A549 (cell line): ENCODE results near the gene SYT1. TPM values are rescaled to one million over a fixed set of nuclear protein-coding genes. Genes with fewer than 3 reads are reported as not detected.

ENCODE experiments used
- ATAC-seq, 2 experiments: fragments of 200-7000 bp in 1 of 2; fragments of >200 bp in 1 of 2; cut with Nextera tagmentation in 1 of 2; cut with Tn5 transposase in 1 of 2; 3 replicates each; pipeline versions ENCODE4 v1.8.0 to v1.9.1; 2018 to 2020; ENCODE audit warnings: mild to moderate bottlenecking in 1 of 2, moderate library complexity in 1 of 2
- CTCF ChIA-PET: fragments of 300-600 bp; sonication (Branson Sonifier 250); formaldehyde crosslinking; extraction: SDS; loops from one replicate; lab custom pipeline; 2021; ENCODE audit warnings: antibody characterized with exemption, inconsistent platforms; lab: Yijun Ruan, JAX
- POLR2A ChIA-PET: fragments of 350-600 bp; formaldehyde crosslinking; extraction: SDS; loops from one replicate; lab custom pipeline; 2021; ENCODE audit warnings: antibody characterized with exemption, inconsistent platforms; lab: Yijun Ruan, JAX
- DNase-seq, 2 experiments: peaks; one replicate each; pipeline versions ENCODE4 v3.0.0 to v3.0.0-alpha.2; 2011 to 2016; ENCODE audit warnings: low read depth in 1 of 2, low spot score in 1 of 2
- FAIRE-seq: peaks from 2 replicates; lab custom pipeline; 2011; peaks lifted over from hg19 to GRCh38; lab: Jason Lieb, UNC
- H3K27ac ChIP-seq, 2 experiments: fragments of >200 bp; sonication (Bioruptor Twin); formaldehyde crosslinking; 3 replicates each; pipeline ENCODE4 v1.5.1; 2016 to 2017
- H3K4me1 ChIP-seq: fragments of >200 bp; sonication (Bioruptor Twin); formaldehyde crosslinking; 3 replicates; pipeline ENCODE4 v1.6.1; 2016
- H3K4me2 ChIP-seq: fragments of >200 bp; sonication (Bioruptor Twin); formaldehyde crosslinking; 3 replicates; pipeline ENCODE4 v1.6.1; 2016
- H3K4me3 ChIP-seq: fragments of >200 bp; sonication (Bioruptor Twin); formaldehyde crosslinking; 3 replicates; pipeline ENCODE4 v1.5.1; 2016
- H3K9me3 ChIP-seq: fragments of >200 bp; sonication (Bioruptor Twin); formaldehyde crosslinking; 3 replicates; pipeline ENCODE4 v1.6.1; 2016
- BHLHE40 ChIP-seq: IDR thresholded peaks from 2 replicates; pipeline ENCODE4 v1.6.1; 2012; ENCODE audit warnings: low read depth, low read length, inconsistent platforms
- CBX8 ChIP-seq: fragments of 200-600 bp; sonication (generic); IDR thresholded peaks from 2 replicates; pipeline ENCODE4 v1.6.1; 2016
- CHD2 ChIP-seq: fragments of 150-350 bp; IDR thresholded peaks from 2 replicates; pipeline ENCODE4 v1.6.1; 2014; ENCODE audit warnings: low read length; ENCODE audit not compliant: partially characterized antibody
- CHD4 ChIP-seq: fragments of 200-600 bp; sonication (generic); IDR thresholded peaks from 2 replicates; pipeline ENCODE4 v1.6.1; 2016; ENCODE audit warnings: antibody characterized with exemption, mild to moderate bottlenecking, borderline replicate concordance
- EHMT2 ChIP-seq: fragments of 200-600 bp; sonication (generic); IDR thresholded peaks from 2 replicates; pipeline ENCODE4 v1.6.1; 2016; ENCODE audit warnings: antibody characterized with exemption, low read depth, mild to moderate bottlenecking, moderate library complexity
- EP300 ChIP-seq, 2 experiments: fragments of >200 bp; sonication (Bioruptor Twin); formaldehyde crosslinking; IDR thresholded peaks; 2 replicates in 1 of 2; 3 replicates in 1 of 2; pipeline ENCODE4 v1.6.1; 2016 to 2017
- FOXS1 ChIP-seq: fragments of 250-450 bp; sonication (Bioruptor Pico); IDR thresholded peaks from 2 replicates; pipeline ENCODE4 v1.5.0; 2020; ENCODE audit warnings: mild to moderate bottlenecking, moderate library complexity
- GATA3 ChIP-seq: IDR thresholded peaks from 2 replicates; pipeline ENCODE4 v1.6.1; 2012; ENCODE audit warnings: borderline replicate concordance
- HOXB13 ChIP-seq: fragments of 250-450 bp; sonication (Bioruptor Pico); IDR thresholded peaks from 2 replicates; pipeline ENCODE4 v1.5.0; 2020; ENCODE audit warnings: low read depth, mild to moderate bottlenecking, moderate library complexity
- HOXB5 ChIP-seq: fragments of 250-450 bp; sonication (Bioruptor Pico); IDR thresholded peaks from 2 replicates; pipeline ENCODE4 v1.5.0; 2020; ENCODE audit warnings: mild to moderate bottlenecking, moderate library complexity
- JUN ChIP-seq, 2 experiments: fragments of >200 bp; sonication (Bioruptor Twin); formaldehyde crosslinking; IDR thresholded peaks; 2 replicates in 1 of 2; 3 replicates in 1 of 2; pipeline ENCODE4 v1.6.1; 2016 to 2017
- KDM5A ChIP-seq: fragments of 200-600 bp; sonication (generic); IDR thresholded peaks from 2 replicates; pipeline ENCODE4 v1.6.1; 2016; ENCODE audit warnings: antibody characterized with exemption, mild to moderate bottlenecking
- MAZ ChIP-seq: fragments of 150-350 bp; IDR thresholded peaks from 2 replicates; pipeline ENCODE4 v1.6.1; 2014; ENCODE audit warnings: antibody characterized with exemption, low read depth, low read length, borderline replicate concordance
- NFE2L2 ChIP-seq: fragments of 150-350 bp; conservative IDR thresholded peaks from 2 replicates; pipeline ENCODE4 v1.6.1; 2014; ENCODE audit warnings: low read length
- NR3C1 ChIP-seq: fragments of >200 bp; sonication (Bioruptor Twin); formaldehyde crosslinking; IDR thresholded peaks from 3 replicates; pipeline ENCODE4 v1.6.1; 2017
- PHF8 ChIP-seq: fragments of 200-600 bp; sonication (generic); IDR thresholded peaks from 2 replicates; pipeline ENCODE4 v1.6.1; 2016; ENCODE audit warnings: low read depth, mild to moderate bottlenecking, antibody characterized with exemption, moderate library complexity, borderline replicate concordance
- POLR2A ChIP-seq: IDR thresholded peaks from 2 replicates; pipeline ENCODE4 v1.6.1; 2012; ENCODE audit warnings: mild to moderate bottlenecking, low read length
- RAD21 ChIP-seq, 2 experiments: fragments of >200 bp in 1 of 2; sonication (Bioruptor Twin) in 1 of 2; formaldehyde crosslinking in 1 of 2; IDR thresholded peaks in 1 of 2; conservative IDR thresholded peaks in 1 of 2; 2 replicates in 1 of 2; 3 replicates in 1 of 2; pipeline ENCODE4 v1.6.1; 2012 to 2018; ENCODE audit warnings: inconsistent platforms in 1 of 2
- RARB ChIP-seq: fragments of 250-450 bp; sonication (Bioruptor Pico); IDR thresholded peaks from 2 replicates; pipeline ENCODE4 v1.8.0; 2021; ENCODE audit warnings: mild to moderate bottlenecking, moderate library complexity
- RCOR1 ChIP-seq: fragments of 150-350 bp; IDR thresholded peaks from 2 replicates; pipeline ENCODE4 v1.6.1; 2014; ENCODE audit warnings: antibody characterized with exemption, low read length, low read depth
- RFX5 ChIP-seq: fragments of 450-650 bp; IDR thresholded peaks from 2 replicates; pipeline ENCODE4 v1.7.1; 2014; ENCODE audit warnings: antibody characterized with exemption, mild to moderate bottlenecking, moderate library complexity
- SMC3 ChIP-seq: fragments of >200 bp; sonication (Bioruptor Twin); formaldehyde crosslinking; IDR thresholded peaks from 3 replicates; pipeline ENCODE4 v1.6.1; 2018; ENCODE audit warnings: inconsistent platforms
- SREBF2 ChIP-seq: fragments of 450-650 bp; IDR thresholded peaks from 2 replicates; pipeline ENCODE4 v1.6.1; 2014; ENCODE audit warnings: mild to moderate bottlenecking, moderate library complexity
- TFCP2L1 ChIP-seq: fragments of 250-450 bp; sonication (Bioruptor Pico); IDR thresholded peaks from 2 replicates; pipeline ENCODE4 v1.5.0; 2021; ENCODE audit warnings: mild to moderate bottlenecking
- TP53 ChIP-seq: fragments of 250-450 bp; sonication (Bioruptor Pico); IDR thresholded peaks from 2 replicates; pipeline ENCODE4 v1.5.0; 2021; ENCODE audit warnings: mild to moderate bottlenecking, moderate library complexity
- ZFP36 ChIP-seq: fragments of 450-650 bp; IDR thresholded peaks from 2 replicates; pipeline ENCODE4 v1.6.1; 2014; ENCODE audit warnings: borderline replicate concordance; ENCODE audit not compliant: partially characterized antibody
- WGBS: methylation state at CpG from one replicate; pipeline ENCODE4 v1.1.6; 2017; ENCODE audit errors: missing lambda C conversion rate; 5-methylcytosine and 5-hydroxymethylcytosine counted together
- polyA plus RNA-seq, 4 experiments: library from polyadenylated mRNA; depleted of rRNA in 3 of 4; stranded (reverse); fragments of >200 nt; fragmentation: RNase III in 1 of 4; extraction: RNeasy Plus Mini Kit Qiagen cat#74134 plus additional on column Dnase treatment in 1 of 4; gene quantifications; 2 replicates in 3 of 4; 3 replicates in 1 of 4; pipeline ENCODE4 v1.2.3, GENCODE V29; 2011 to 2017
- TF ChIP-seq, protein P1 (sequence below): IDR thresholded peaks from 2 replicates; pipeline ENCODE4 v1.6.1; 2012
- TF ChIP-seq, protein P2 (sequence below): fragments of >200 bp; sonication (Bioruptor Twin); formaldehyde crosslinking; IDR thresholded peaks from 2 replicates; pipeline ENCODE4 v1.6.1; 2016

SYT1 gene
- polyA plus RNA-seq, 2 of the 4 experiments (the other 2 are of a cell fraction) = 11.7 to 39.6 TPM

DNA sequence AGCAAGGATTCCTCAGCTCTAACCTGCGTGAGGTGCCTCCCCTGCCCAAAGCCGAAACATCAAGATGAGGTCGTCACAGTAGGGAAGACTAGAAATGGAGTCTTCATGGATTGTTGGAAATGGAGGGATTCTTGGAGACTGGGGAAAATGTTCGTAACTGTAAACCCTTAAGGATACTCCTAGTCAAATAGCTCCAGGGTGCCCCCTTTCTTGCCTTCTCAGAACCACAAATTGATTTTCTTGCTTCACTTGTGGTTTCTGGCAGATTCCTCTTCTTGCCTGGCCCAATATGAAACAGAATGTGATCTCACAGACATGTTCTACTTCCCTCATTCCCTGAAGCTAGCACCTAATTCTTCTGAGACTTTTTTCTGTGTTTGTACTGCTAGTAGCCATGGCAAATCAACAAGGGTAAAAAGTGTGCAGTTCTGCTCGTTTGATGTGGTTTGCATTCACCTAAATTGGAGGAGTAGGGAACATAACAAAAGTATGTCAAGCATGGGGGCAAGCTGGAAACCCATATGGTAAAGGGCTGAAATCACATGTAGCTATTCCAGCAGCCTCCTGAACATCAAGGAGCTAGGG is 494.2 kb downstream of the SYT1 start (continued):
- TF ChIP-seq NFE2L2 (no peak), EHMT2 (no peak), MAZ (no peak), RCOR1 (no peak)

DNA sequence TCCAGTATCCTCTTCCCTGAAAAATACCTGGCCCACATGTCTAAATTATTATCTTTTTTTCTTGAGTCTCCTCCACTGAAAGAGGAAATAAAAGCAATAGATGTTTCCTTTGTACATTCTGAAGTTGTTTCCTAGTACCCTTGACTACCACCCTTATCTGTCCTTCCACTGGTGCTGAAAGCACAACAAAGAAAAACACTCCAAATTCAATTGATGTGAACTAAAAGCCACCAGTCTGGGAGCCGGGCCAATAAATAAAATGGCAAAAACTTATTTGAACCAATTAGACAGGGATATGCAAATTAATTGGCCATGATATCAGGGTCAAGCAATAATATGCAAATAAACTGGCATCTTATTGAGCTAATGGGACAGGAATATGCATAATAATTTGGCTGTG is 495.7 kb downstream of the SYT1 start:
- H3K4me3 ChIP-seq = no peak overlapping the region
- FAIRE-seq (peak; percentile 86), ATAC-seq (no peak), DNase-seq (no peak)
- H3K9me3 ChIP-seq = no peaks in the 10 kb centered on the region
- WGBS = 93% methylated on average over 1 of the region's 1 CpG
- peaks cover 19% of the 10 kb centered on the region for H3K4me1 ChIP-seq
- no peak overlapping the region for H3K4me2 ChIP-seq
- TF ChIP-seq GATA3 (no peak), BHLHE40 (no peak), RARB (no peak), POLR2A (no peak), MAZ (no peak), EP300 (IDR thresholded peaks at IDR 0.05) (no peak), SMC3 (no peak), ZFP36 (no peak), CHD4 (no peak), JUN (IDR thresholded peaks at IDR 0.05) (no peak)
- TF ChIP-seq, protein P1, sequence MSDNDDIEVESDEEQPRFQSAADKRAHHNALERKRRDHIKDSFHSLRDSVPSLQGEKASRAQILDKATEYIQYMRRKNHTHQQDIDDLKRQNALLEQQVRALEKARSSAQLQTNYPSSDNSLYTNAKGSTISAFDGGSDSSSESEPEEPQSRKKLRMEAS = no peak
- CTCF ChIA-PET = no interaction called here
- H3K27ac ChIP-seq = no peak overlapping the region
- POLR2A ChIA-PET = no interaction called here

DNA sequence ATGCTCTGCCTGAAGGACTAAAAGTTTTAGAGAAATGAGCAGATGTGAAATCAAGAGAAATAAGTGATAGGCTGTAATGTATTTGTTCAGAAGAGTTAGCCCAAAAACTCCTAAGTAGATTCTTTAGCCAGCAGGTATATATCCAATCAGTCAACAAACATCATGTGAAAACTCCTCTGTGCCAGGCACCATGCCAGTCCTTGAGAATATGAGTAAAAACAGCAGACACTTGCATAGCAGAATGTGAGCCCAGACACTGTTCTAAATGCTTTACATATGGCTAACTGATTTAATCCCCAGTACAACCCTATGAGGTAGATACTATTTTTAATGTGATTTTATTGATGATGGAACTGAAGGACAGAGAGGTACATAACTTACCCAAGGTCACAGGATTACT is 496.4 kb downstream of the SYT1 start:
- ChIA-PET CTCF (interaction anchor here (1.6 kb wide), 1 partner anchor 16 kb away, joined by 4 read pairs; no protein-coding TSS in a partner anchor), POLR2A (no interaction called here)
- ATAC-seq = no peak
- TF ChIP-seq FOXS1 (no peak), HOXB13 (no peak), KDM5A (no peak), NR3C1 (no peak), PHF8 (no peak), MAZ (no peak), HOXB5 (CRISPR knock-in tag) (no peak), RFX5 (no peak), RAD21 (conservative IDR thresholded peaks at IDR 0.05 in 1 of 2, IDR thresholded peaks at IDR 0.05 in 1 of 2) (no peak), CBX8 (no peak), TP53 (CRISPR knock-in tag) (no peak), CHD2 (no peak), RCOR1 (no peak), TFCP2L1 (CRISPR knock-in tag) (no peak), POLR2A (no peak), SREBF2 (no peak)
- TF ChIP-seq, protein P2, sequence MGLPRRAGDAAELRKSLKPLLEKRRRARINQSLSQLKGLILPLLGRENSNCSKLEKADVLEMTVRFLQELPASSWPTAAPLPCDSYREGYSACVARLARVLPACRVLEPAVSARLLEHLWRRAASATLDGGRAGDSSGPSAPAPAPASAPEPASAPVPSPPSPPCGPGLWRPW = no peak
- TF ChIP-seq, all 56 proteins: peak for 0
- FAIRE-seq (no peak), DNase-seq (no peak)
- Histone ChIP-seq H3K4me3 (no peak overlapping the region), H3K4me1 (peaks cover 25% of the 10 kb centered on the region), H3K9me3 (no peaks in the 10 kb centered on the region), H3K27ac (no peak overlapping the region), H3K4me2 (no peak overlapping the region)
